HCT116 (cell line): ENCODE data around the gene BAIAP2L1.

Experiments
- CTCF ChIP-seq, 3 experiments: fragments of 200-600 bp in 1 of 3; sonication (generic) in 1 of 3; IDR thresholded peaks in 2 of 3; conservative IDR thresholded peaks in 1 of 3; 2 replicates each; pipeline ENCODE4 v1.5.1; 2012 to 2017; ENCODE audit warnings: low read depth in 2 of 3, low read length in 2 of 3, antibody characterized with exemption in 1 of 3, borderline replicate concordance in 1 of 3, control low read depth in 1 of 3, mild to moderate bottlenecking in 1 of 3, mixed read lengths in 1 of 3, mixed run types in 1 of 3, moderate library complexity in 1 of 3; ENCODE audit not compliant: insufficient read depth in 1 of 3
- EZH2 ChIP-seq: fragments of 200-600 bp; sonication (generic); IDR thresholded peaks from 2 replicates; pipeline ENCODE4 v1.6.1; 2017; ENCODE audit warnings: antibody characterized with exemption, mixed run types
- EZH2phosphoT487 ChIP-seq: fragments of 200-600 bp; IDR thresholded peaks from 2 replicates; pipeline ENCODE4 v1.6.1; 2018; ENCODE audit warnings: antibody characterized with exemption, borderline replicate concordance
- FOSL1 ChIP-seq: IDR thresholded peaks from 2 replicates; pipeline ENCODE4 v1.6.1; 2012; ENCODE audit warnings: low read depth
- JUND ChIP-seq: IDR thresholded peaks from 2 replicates; pipeline ENCODE4 v1.6.1; 2012
- POLR2A ChIP-seq: IDR thresholded peaks from 2 replicates; pipeline ENCODE4 v1.7.0; 2011; ENCODE audit warnings: borderline replicate concordance; ENCODE audit not compliant: insufficient read depth, insufficient read length; ENCODE audit errors: extremely low read depth
- POLR2AphosphoS5 ChIP-seq: IDR thresholded peaks from 2 replicates; pipeline ENCODE4 v1.6.1; 2011; ENCODE audit warnings: mild to moderate bottlenecking, low read depth, low read length, moderate library complexity
- RAD21 ChIP-seq: IDR thresholded peaks from 2 replicates; pipeline ENCODE4 v1.6.1; 2012; ENCODE audit warnings: low read depth, mild to moderate bottlenecking
- SRF ChIP-seq: IDR thresholded peaks from 2 replicates; pipeline ENCODE4 v1.6.1; 2012; ENCODE audit warnings: low read depth
- ZNF274 ChIP-seq: fragments of 200-500 bp; sonication (Bioruptor generic); IDR thresholded peaks from 2 replicates; pipeline ENCODE4 v1.6.1; 2014; ENCODE audit warnings: mild to moderate bottlenecking, low read depth, low read length, inconsistent platforms
- TF ChIP-seq, protein P1 (sequence below): IDR thresholded peaks from 2 replicates; pipeline ENCODE4 v1.6.1; 2012; ENCODE audit warnings: low read depth

- TF ChIP-seq POLR2A (no peak), CTCF (IDR thresholded peaks at IDR 0.05 in 2 of 3, conservative IDR thresholded peaks at IDR 0.05 in 1 of 3; ENCODE audit: borderline replicate concordance in 1 of 3, insufficient read depth in 1 of 3, low read depth in 2 of 3, low read length in 2 of 3) (no peak), EZH2 (no peak), POLR2AphosphoS5 (no peak), EZH2phosphoT487 (no peak), FOSL1 (no peak), RAD21 (no peak), JUND (no peak), SRF (no peak), ZNF274 (no peak)
- TF ChIP-seq, protein P1, sequence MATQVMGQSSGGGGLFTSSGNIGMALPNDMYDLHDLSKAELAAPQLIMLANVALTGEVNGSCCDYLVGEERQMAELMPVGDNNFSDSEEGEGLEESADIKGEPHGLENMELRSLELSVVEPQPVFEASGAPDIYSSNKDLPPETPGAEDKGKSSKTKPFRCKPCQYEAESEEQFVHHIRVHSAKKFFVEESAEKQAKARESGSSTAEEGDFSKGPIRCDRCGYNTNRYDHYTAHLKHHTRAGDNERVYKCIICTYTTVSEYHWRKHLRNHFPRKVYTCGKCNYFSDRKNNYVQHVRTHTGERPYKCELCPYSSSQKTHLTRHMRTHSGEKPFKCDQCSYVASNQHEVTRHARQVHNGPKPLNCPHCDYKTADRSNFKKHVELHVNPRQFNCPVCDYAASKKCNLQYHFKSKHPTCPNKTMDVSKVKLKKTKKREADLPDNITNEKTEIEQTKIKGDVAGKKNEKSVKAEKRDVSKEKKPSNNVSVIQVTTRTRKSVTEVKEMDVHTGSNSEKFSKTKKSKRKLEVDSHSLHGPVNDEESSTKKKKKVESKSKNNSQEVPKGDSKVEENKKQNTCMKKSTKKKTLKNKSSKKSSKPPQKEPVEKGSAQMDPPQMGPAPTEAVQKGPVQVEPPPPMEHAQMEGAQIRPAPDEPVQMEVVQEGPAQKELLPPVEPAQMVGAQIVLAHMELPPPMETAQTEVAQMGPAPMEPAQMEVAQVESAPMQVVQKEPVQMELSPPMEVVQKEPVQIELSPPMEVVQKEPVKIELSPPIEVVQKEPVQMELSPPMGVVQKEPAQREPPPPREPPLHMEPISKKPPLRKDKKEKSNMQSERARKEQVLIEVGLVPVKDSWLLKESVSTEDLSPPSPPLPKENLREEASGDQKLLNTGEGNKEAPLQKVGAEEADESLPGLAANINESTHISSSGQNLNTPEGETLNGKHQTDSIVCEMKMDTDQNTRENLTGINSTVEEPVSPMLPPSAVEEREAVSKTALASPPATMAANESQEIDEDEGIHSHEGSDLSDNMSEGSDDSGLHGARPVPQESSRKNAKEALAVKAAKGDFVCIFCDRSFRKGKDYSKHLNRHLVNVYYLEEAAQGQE: no peak
These were observed 107.1 kb downstream of the BAIAP2L1 start for GRCh38 chr7:98293746-98294145.
